MM.1S (cell line): ENCODE results near the gene GHRL.

Experiments used
- EZH2 ChIP-seq: fragments of 300-600 bp; sonication (generic); optimal IDR thresholded peaks from 2 replicates; pipeline ENCODE3; 2017; ENCODE audit warnings: low read depth, mild to moderate bottlenecking, antibody characterized with exemption, low read length, mixed read lengths
- TF ChIP-seq, protein P1 (sequence below): fragments of 300-600 bp; sonication (generic); IDR thresholded peaks from 2 replicates; pipeline ENCODE4 v1.5.1; 2016; ENCODE audit warnings: antibody characterized with exemption, low read length, mixed read lengths

DNA sequence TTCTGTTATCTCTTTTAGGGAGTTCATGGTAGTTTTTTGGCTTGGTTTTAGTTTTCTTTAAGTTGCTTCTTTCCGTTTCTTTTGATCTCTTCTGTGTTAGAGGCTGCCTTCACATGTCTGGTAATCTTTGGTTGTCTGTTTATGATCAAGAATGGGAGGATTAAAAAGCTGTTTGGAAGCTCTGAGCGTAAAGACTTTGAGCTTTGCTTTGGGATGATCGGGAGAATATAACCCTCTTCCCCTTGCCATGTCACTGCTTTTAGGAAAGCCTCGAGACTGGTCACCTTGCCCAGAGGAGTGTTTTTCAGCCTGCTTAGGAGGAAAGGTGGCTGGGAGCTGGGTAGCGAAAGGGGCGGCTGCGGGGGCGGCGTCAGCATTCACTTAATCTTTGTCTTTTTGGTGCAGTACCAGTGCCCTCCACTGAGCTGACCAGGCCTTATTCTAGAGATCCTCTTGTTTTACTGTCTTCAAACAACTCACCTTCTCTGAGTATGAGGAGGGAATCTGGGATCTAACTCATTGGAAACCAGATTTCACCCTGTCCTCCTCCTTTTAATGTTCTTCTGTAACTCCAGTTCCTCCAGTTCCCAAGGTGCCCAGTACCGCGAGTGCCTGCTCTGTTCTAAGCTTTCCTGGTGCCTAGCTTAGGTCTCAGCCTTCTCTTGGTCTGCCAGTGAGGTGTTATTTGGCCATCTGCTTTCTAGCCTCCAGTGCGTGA, 28.9 kb downstream of the GHRL start:
- TF ChIP-seq, protein P1, sequence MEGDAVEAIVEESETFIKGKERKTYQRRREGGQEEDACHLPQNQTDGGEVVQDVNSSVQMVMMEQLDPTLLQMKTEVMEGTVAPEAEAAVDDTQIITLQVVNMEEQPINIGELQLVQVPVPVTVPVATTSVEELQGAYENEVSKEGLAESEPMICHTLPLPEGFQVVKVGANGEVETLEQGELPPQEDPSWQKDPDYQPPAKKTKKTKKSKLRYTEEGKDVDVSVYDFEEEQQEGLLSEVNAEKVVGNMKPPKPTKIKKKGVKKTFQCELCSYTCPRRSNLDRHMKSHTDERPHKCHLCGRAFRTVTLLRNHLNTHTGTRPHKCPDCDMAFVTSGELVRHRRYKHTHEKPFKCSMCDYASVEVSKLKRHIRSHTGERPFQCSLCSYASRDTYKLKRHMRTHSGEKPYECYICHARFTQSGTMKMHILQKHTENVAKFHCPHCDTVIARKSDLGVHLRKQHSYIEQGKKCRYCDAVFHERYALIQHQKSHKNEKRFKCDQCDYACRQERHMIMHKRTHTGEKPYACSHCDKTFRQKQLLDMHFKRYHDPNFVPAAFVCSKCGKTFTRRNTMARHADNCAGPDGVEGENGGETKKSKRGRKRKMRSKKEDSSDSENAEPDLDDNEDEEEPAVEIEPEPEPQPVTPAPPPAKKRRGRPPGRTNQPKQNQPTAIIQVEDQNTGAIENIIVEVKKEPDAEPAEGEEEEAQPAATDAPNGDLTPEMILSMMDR: peak; percentile 35
- no peak for TF ChIP-seq EZH2
